Panc1 (cell line): ENCODE results near the gene TBX5. TPM values are rescaled to one million over a fixed set of nuclear protein-coding genes. Genes with fewer than 3 reads are reported as not detected.

Experiments used
- ATAC-seq: fragments of 200-7000 bp; cut with Tn5 transposase; 2 replicates; pipeline ENCODE4 v1.9.1; 2020; ENCODE audit warnings: mild to moderate bottlenecking, moderate library complexity
- BruUV-seq: library from RNA; stranded (reverse); fragments of 400-500 nt; replicated peaks from 2 replicates; lab custom pipeline; 2021; lab: Mats Ljungman, UMichigan
- CTCF ChIA-PET: fragments of 300-600 bp; sonication (Branson Sonifier 250); formaldehyde crosslinking; loops from one replicate; lab custom pipeline; 2022; ENCODE audit warnings: antibody characterized with exemption; lab: Charles Lee
- POLR2A ChIA-PET: fragments of 300-600 bp; sonication (Branson Sonifier 250); formaldehyde crosslinking; loops from one replicate; lab custom pipeline; 2022; ENCODE audit warnings: antibody characterized with exemption; lab: Charles Lee
- DNase-seq: peaks from one replicate; pipeline ENCODE4 v3.0.0-alpha.2; 2010; ENCODE audit warnings: low read depth, low spot score
- H3K27ac ChIP-seq: 2 replicates; pipeline ENCODE4 v1.5.1; 2011; ENCODE audit warnings: mild to moderate bottlenecking, low read length, inconsistent platforms
- H3K27me3 ChIP-seq: fragments of 200-500 bp; sonication (Bioruptor generic); 2 replicates; pipeline ENCODE4 v1.6.0; 2014; ENCODE audit warnings: low read length, inconsistent platforms; ENCODE audit not compliant: control insufficient read depth, insufficient read depth
- H3K36me3 ChIP-seq: fragments of 200-500 bp; sonication (Bioruptor generic); 2 replicates; pipeline ENCODE4 v1.5.1; 2014; ENCODE audit warnings: inconsistent platforms, mild to moderate bottlenecking, low read length, moderate library complexity; ENCODE audit not compliant: control insufficient read depth, insufficient read depth
- H3K4me1 ChIP-seq: 2 replicates; pipeline ENCODE4 v1.5.1; 2011; ENCODE audit warnings: inconsistent platforms, mild to moderate bottlenecking, low read length, moderate library complexity; ENCODE audit not compliant: control insufficient read depth, insufficient read depth
- H3K4me3 ChIP-seq, 2 experiments: 2 replicates each; pipeline ENCODE4 v1.5.1; 2011 to 2012; ENCODE audit warnings: low read depth in 2 of 2, low read length in 2 of 2, mild to moderate bottlenecking in 2 of 2, inconsistent platforms in 1 of 2, moderate library complexity in 1 of 2
- H3K9me3 ChIP-seq: fragments of 200-500 bp; sonication (Bioruptor generic); 2 replicates; pipeline ENCODE4 v1.5.1; 2014; ENCODE audit warnings: low read depth, mild to moderate bottlenecking, inconsistent platforms, low read length, moderate library complexity; ENCODE audit not compliant: control insufficient read depth, insufficient read depth
- CTCF ChIP-seq: fragments of 450-650 bp; IDR thresholded peaks from 2 replicates; pipeline ENCODE4 v1.5.1; 2017; ENCODE audit warnings: mild to moderate bottlenecking
- POLR2AphosphoS5 ChIP-seq: IDR thresholded peaks from 2 replicates; pipeline ENCODE4 v1.6.1; 2012; ENCODE audit warnings: mild to moderate bottlenecking, low read depth, low read length, moderate library complexity
- SIN3A ChIP-seq: IDR thresholded peaks from 2 replicates; pipeline ENCODE4 v1.6.1; 2012; ENCODE audit warnings: low read depth, mild to moderate bottlenecking, low read length, moderate library complexity, borderline replicate concordance; ENCODE audit not compliant: insufficient read depth
- TCF7L2 ChIP-seq: IDR thresholded peaks from 2 replicates; pipeline ENCODE4 v1.6.1; 2011; ENCODE audit warnings: mild to moderate bottlenecking, low read depth, low read length, inconsistent platforms
- in situ Hi-C: cut with HindIII; loops from 2 replicates; pipeline ENCODE4 v1.10.0; 2016; ENCODE audit warnings: low sequenced_read_pairs, low pct_unique_long_range_greater_than_20kb
- intact Hi-C: fragments of 100-400 bp; cut with micrococcal nuclease; formaldehyde crosslinking; loops from one replicate; pipeline ENCODE4 v1.10.0; 2022; ENCODE audit not compliant: unreplicated experiment
- total RNA-seq: library from RNA; stranded (reverse); gene quantifications from one replicate; pipeline ENCODE4 v1.2.1, GENCODE V29; 2021; ENCODE audit not compliant: unreplicated experiment
- TF ChIP-seq, protein P1 (sequence below), 2 experiments: IDR thresholded peaks; 2 replicates each; pipeline ENCODE4 v1.6.1; 2011 to 2012; ENCODE audit warnings: low read depth in 2 of 2, control low read depth in 1 of 2, low read length in 1 of 2, mild to moderate bottlenecking in 1 of 2, moderate library complexity in 1 of 2; ENCODE audit not compliant: insufficient read depth in 1 of 2

Gene TBX5
- total RNA-seq, 1 experiment from 2014 or later, result not detected

GRCh38 chr12:114319422-114319821 lies 86.5 kb downstream of the TBX5 start:
- intact Hi-C loops (no loop called here), in situ Hi-C loops (no loop called here)
- H3K27me3 ChIP-seq, result peaks cover 4% of the 10 kb centered on the region; the same call in 1 of the 2 replicates
- TF ChIP-seq, protein P1, sequence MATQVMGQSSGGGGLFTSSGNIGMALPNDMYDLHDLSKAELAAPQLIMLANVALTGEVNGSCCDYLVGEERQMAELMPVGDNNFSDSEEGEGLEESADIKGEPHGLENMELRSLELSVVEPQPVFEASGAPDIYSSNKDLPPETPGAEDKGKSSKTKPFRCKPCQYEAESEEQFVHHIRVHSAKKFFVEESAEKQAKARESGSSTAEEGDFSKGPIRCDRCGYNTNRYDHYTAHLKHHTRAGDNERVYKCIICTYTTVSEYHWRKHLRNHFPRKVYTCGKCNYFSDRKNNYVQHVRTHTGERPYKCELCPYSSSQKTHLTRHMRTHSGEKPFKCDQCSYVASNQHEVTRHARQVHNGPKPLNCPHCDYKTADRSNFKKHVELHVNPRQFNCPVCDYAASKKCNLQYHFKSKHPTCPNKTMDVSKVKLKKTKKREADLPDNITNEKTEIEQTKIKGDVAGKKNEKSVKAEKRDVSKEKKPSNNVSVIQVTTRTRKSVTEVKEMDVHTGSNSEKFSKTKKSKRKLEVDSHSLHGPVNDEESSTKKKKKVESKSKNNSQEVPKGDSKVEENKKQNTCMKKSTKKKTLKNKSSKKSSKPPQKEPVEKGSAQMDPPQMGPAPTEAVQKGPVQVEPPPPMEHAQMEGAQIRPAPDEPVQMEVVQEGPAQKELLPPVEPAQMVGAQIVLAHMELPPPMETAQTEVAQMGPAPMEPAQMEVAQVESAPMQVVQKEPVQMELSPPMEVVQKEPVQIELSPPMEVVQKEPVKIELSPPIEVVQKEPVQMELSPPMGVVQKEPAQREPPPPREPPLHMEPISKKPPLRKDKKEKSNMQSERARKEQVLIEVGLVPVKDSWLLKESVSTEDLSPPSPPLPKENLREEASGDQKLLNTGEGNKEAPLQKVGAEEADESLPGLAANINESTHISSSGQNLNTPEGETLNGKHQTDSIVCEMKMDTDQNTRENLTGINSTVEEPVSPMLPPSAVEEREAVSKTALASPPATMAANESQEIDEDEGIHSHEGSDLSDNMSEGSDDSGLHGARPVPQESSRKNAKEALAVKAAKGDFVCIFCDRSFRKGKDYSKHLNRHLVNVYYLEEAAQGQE (IDR thresholded peaks at IDR 0.05; ENCODE audit: insufficient read depth in 1 of 2, low read depth in 2 of 2, low read length in 1 of 2), result no peak
- TF ChIP-seq POLR2AphosphoS5 (no peak), TCF7L2 (no peak), CTCF (no peak), SIN3A (no peak)
- no peak for ATAC-seq
- ChIA-PET CTCF (no interaction called here), POLR2A (no interaction called here)
- H3K9me3 ChIP-seq, result no peaks in the 10 kb centered on the region
- no peaks in the 10 kb centered on the region for H3K36me3 ChIP-seq
- no peak for DNase-seq
- H3K4me1 ChIP-seq, result no peaks in the 10 kb centered on the region
- no peak overlapping the region for H3K4me3 ChIP-seq
- no peak overlapping the region for H3K27ac ChIP-seq
- no TSS peak for BruUV-seq

GRCh38 chr12:114318984-114319383 lies 87.0 kb downstream of the TBX5 start:
- BruUV-seq, result no TSS peak
- ChIA-PET CTCF (no interaction called here), POLR2A (no interaction called here)
- peaks cover 4% of the 10 kb centered on the region; the same call in 1 of the 2 replicates for H3K27me3 ChIP-seq
- DNase-seq (no peak), ATAC-seq (no peak)
- in situ Hi-C loops, result no loop called here
- intact Hi-C loops, result no loop called here
- no peaks in the 10 kb centered on the region for H3K9me3 ChIP-seq
- H3K4me3 ChIP-seq, result no peak overlapping the region
- no peaks in the 10 kb centered on the region for H3K36me3 ChIP-seq
- TF ChIP-seq SIN3A (no peak), CTCF (no peak), POLR2AphosphoS5 (no peak), TCF7L2 (no peak)
- TF ChIP-seq, protein P1 (IDR thresholded peaks at IDR 0.05; ENCODE audit: insufficient read depth in 1 of 2, low read depth in 2 of 2, low read length in 1 of 2), result no peak
- H3K27ac ChIP-seq, result no peak overlapping the region
- no peaks in the 10 kb centered on the region for H3K4me1 ChIP-seq
